HCT116 (cell line): Measurements from ENCODE around the gene IL21. TPM values are rescaled to one million over a fixed set of nuclear protein-coding genes. Genes with fewer than 3 reads are reported as not detected.

ENCODE experiments used
- ATAC-seq: fragments of 200-7000 bp; cut with Tn5 transposase; 2 replicates; pipeline ENCODE4 v1.9.1; 2020; ENCODE audit warnings: mild to moderate bottlenecking, moderate library complexity
- BruUV-seq: library from RNA; stranded (reverse); fragments of 400-500 nt; replicated peaks from 2 replicates; lab custom pipeline; 2021; lab: Mats Ljungman, UMichigan
- CTCF ChIA-PET: fragments of 300-600 bp; sonication (Branson Sonifier 250); formaldehyde crosslinking; loops from one replicate; lab custom pipeline; 2021; ENCODE audit warnings: antibody characterized with exemption; lab: Charles Lee
- POLR2A ChIA-PET: fragments of 300-600, 350-600 bp; sonication (Branson Sonifier 250); formaldehyde crosslinking; loops from one replicate; lab custom pipeline; 2021; ENCODE audit warnings: antibody characterized with exemption; lab: Charles Lee
- RAD21 ChIA-PET, 2 experiments: fragments of 300-600 bp; sonication (Branson Sonifier 250); formaldehyde crosslinking; loops; one replicate each; lab custom pipeline; 2023; ENCODE audit warnings: low total read pairs in 2 of 2; ENCODE audit not compliant: uncharacterized antibody in 2 of 2, unreplicated experiment in 2 of 2, low non-redundant PET in 1 of 2; lab: Charles Lee
- DNase-seq: peaks from one replicate; pipeline ENCODE4 v3.0.0-alpha.2; 2010; ENCODE audit warnings: low read depth, low spot score
- H2AFZ ChIP-seq: fragments of 200-600 bp; shearing (Covaris generic), sonication (generic); 2 replicates; pipeline ENCODE4 v1.6.1; 2017; ENCODE audit warnings: low read depth, mixed run types, mixed read lengths, antibody characterized with exemption, low read length; ENCODE audit not compliant: poor library complexity, severe bottlenecking
- H3K27ac ChIP-seq: 2 replicates; pipeline ENCODE4 v1.5.1; 2012; ENCODE audit warnings: low read depth, low read length
- H3K27me3 ChIP-seq: fragments of 200-600 bp; sonication (generic); 2 replicates; pipeline ENCODE4 v1.6.1; 2016; ENCODE audit warnings: mixed run types, low read length, mixed read lengths; ENCODE audit not compliant: insufficient read depth
- H3K36me3 ChIP-seq, 2 experiments: fragments of 200-500 bp in 1 of 2; fragments of 200-600 bp in 1 of 2; sonication (Bioruptor generic) in 1 of 2; sonication (generic) in 1 of 2; 2 replicates each; pipeline versions ENCODE4 v1.5.1 to v1.6.1; 2014 to 2016; ENCODE audit warnings: low read length in 2 of 2, inconsistent platforms in 1 of 2, mixed read lengths in 1 of 2, mixed run types in 1 of 2; ENCODE audit not compliant: insufficient read depth in 2 of 2, control insufficient read depth in 1 of 2
- H3K4me1 ChIP-seq, 2 experiments: fragments of 200-600 bp in 1 of 2; sonication (generic) in 1 of 2; 2 replicates each; pipeline versions ENCODE4 v1.5.1 to v1.6.1; 2012 to 2017; ENCODE audit warnings: low read length in 2 of 2, inconsistent platforms in 1 of 2, mild to moderate bottlenecking in 1 of 2, mixed read lengths in 1 of 2, mixed run types in 1 of 2, moderate library complexity in 1 of 2; ENCODE audit not compliant: insufficient read depth in 2 of 2, control insufficient read depth in 1 of 2
- H3K4me2 ChIP-seq: fragments of 200-600 bp; sonication (generic); 2 replicates; pipeline ENCODE4 v1.6.1; 2017; ENCODE audit warnings: mixed run types, low read length, mixed read lengths
- H3K4me3 ChIP-seq, 2 experiments: fragments of 200-600 bp in 1 of 2; sonication (generic) in 1 of 2; replicated peaks in 1 of 2; 2 replicates each; pipeline ENCODE4 v1.5.1; 2011 to 2016; ENCODE audit warnings: low read length in 2 of 2, control low read depth in 1 of 2, low read depth in 1 of 2, mild to moderate bottlenecking in 1 of 2, mixed read lengths in 1 of 2, mixed run types in 1 of 2
- H3K79me2 ChIP-seq: fragments of 200-600 bp; sonication (generic); 2 replicates; pipeline ENCODE4 v1.6.1; 2017; ENCODE audit warnings: mild to moderate bottlenecking, mixed run types, low read length, moderate library complexity, mixed read lengths; ENCODE audit not compliant: insufficient read depth
- H3K9ac ChIP-seq: fragments of 200-600 bp; sonication (generic); 2 replicates; pipeline ENCODE4 v1.6.1; 2016; ENCODE audit warnings: low read length, mixed read lengths
- H3K9me2 ChIP-seq: fragments of 200-600 bp; sonication (generic), shearing (Covaris generic); 2 replicates; pipeline ENCODE4 v1.6.1; 2017; ENCODE audit warnings: mixed run types, mild to moderate bottlenecking, moderate library complexity; ENCODE audit not compliant: insufficient read depth
- H3K9me3 ChIP-seq, 2 experiments: fragments of 200-500 bp in 1 of 2; fragments of 200-600 bp in 1 of 2; sonication (Bioruptor generic) in 1 of 2; sonication (generic) in 1 of 2; 2 replicates each; pipeline ENCODE4 v1.6.1; 2014 to 2017; ENCODE audit warnings: low read length in 2 of 2, mixed read lengths in 2 of 2, inconsistent platforms in 1 of 2, low read depth in 1 of 2, mild to moderate bottlenecking in 1 of 2, mixed run types in 1 of 2, moderate library complexity in 1 of 2; ENCODE audit not compliant: control insufficient read depth in 1 of 2, insufficient read depth in 1 of 2
- H4K20me1 ChIP-seq: fragments of 200-600 bp; sonication (generic), shearing (Covaris generic); 2 replicates; pipeline ENCODE4 v1.6.1; 2017; ENCODE audit warnings: mixed run types, mild to moderate bottlenecking, moderate library complexity; ENCODE audit not compliant: insufficient read depth
- CBX3 ChIP-seq: IDR thresholded peaks from 2 replicates; pipeline ENCODE4 v1.6.1; 2012; ENCODE audit warnings: low read depth
- CEBPB ChIP-seq: IDR thresholded peaks from 2 replicates; pipeline ENCODE4 v1.6.1; 2012; ENCODE audit warnings: low read depth
- CTCF ChIP-seq, 3 experiments: fragments of 200-600 bp in 1 of 3; sonication (generic) in 1 of 3; IDR thresholded peaks in 2 of 3; conservative IDR thresholded peaks in 1 of 3; 2 replicates each; pipeline ENCODE4 v1.5.1; 2012 to 2017; ENCODE audit warnings: low read depth in 2 of 3, low read length in 2 of 3, antibody characterized with exemption in 1 of 3, borderline replicate concordance in 1 of 3, control low read depth in 1 of 3, mild to moderate bottlenecking in 1 of 3, mixed read lengths in 1 of 3, mixed run types in 1 of 3, moderate library complexity in 1 of 3; ENCODE audit not compliant: insufficient read depth in 1 of 3
- EGR1 ChIP-seq: IDR thresholded peaks from 2 replicates; pipeline ENCODE4 v1.6.1; 2012; ENCODE audit warnings: low read depth
- ELF1 ChIP-seq: IDR thresholded peaks from 2 replicates; pipeline ENCODE4 v1.6.1; 2012; ENCODE audit warnings: low read depth, borderline replicate concordance
- EZH2phosphoT487 ChIP-seq: fragments of 200-600 bp; IDR thresholded peaks from 2 replicates; pipeline ENCODE4 v1.6.1; 2018; ENCODE audit warnings: antibody characterized with exemption, borderline replicate concordance
- JUND ChIP-seq: IDR thresholded peaks from 2 replicates; pipeline ENCODE4 v1.6.1; 2012
- POLR2A ChIP-seq: IDR thresholded peaks from 2 replicates; pipeline ENCODE4 v1.7.0; 2011; ENCODE audit warnings: borderline replicate concordance; ENCODE audit not compliant: insufficient read depth, insufficient read length; ENCODE audit errors: extremely low read depth
- POLR2AphosphoS5 ChIP-seq: IDR thresholded peaks from 2 replicates; pipeline ENCODE4 v1.6.1; 2011; ENCODE audit warnings: mild to moderate bottlenecking, low read depth, low read length, moderate library complexity
- SIN3A ChIP-seq: IDR thresholded peaks from 2 replicates; pipeline ENCODE4 v1.6.1; 2012; ENCODE audit warnings: low read depth
- SRF ChIP-seq: IDR thresholded peaks from 2 replicates; pipeline ENCODE4 v1.6.1; 2012; ENCODE audit warnings: low read depth
- TCF7L2 ChIP-seq: IDR thresholded peaks from 2 replicates; pipeline ENCODE4 v1.7.0; 2011; ENCODE audit warnings: borderline replicate concordance, inconsistent platforms; ENCODE audit not compliant: insufficient read depth, insufficient read length; ENCODE audit errors: extremely low read depth
- YY1 ChIP-seq: IDR thresholded peaks from 2 replicates; pipeline ENCODE4 v1.6.1; 2011; ENCODE audit warnings: low read length, low read depth, moderate library complexity, mild to moderate bottlenecking; ENCODE audit not compliant: insufficient replicate concordance; ENCODE audit errors: extremely low read depth
- ZFX ChIP-seq: fragments of 450-650 bp; IDR thresholded peaks from 2 replicates; pipeline ENCODE4 v1.6.1; 2017
- ZNF274 ChIP-seq: fragments of 200-500 bp; sonication (Bioruptor generic); IDR thresholded peaks from 2 replicates; pipeline ENCODE4 v1.6.1; 2014; ENCODE audit warnings: mild to moderate bottlenecking, low read depth, low read length, inconsistent platforms
- intact Hi-C: fragments of 100-400 bp; cut with micrococcal nuclease; formaldehyde crosslinking; loops from 2 replicates; pipeline ENCODE4 v1.10.0; 2022
- total RNA-seq: library from RNA; stranded (reverse); gene quantifications from one replicate; pipeline ENCODE4 v1.2.1, GENCODE V29; 2021; ENCODE audit not compliant: unreplicated experiment
- TF ChIP-seq, protein P1 (sequence below): IDR thresholded peaks from 2 replicates; pipeline ENCODE4 v1.6.1; 2012
- TF ChIP-seq, protein P2 (sequence below): IDR thresholded peaks from 2 replicates; pipeline ENCODE4 v1.6.1; 2012; ENCODE audit warnings: low read depth
- TF ChIP-seq, protein P3 (sequence below): IDR thresholded peaks from 2 replicates; pipeline ENCODE4 v1.6.1; 2011; ENCODE audit warnings: mild to moderate bottlenecking, low read length, moderate library complexity; ENCODE audit not compliant: insufficient replicate concordance; ENCODE audit errors: extremely low read depth

The IL21 gene
- total RNA-seq, 1 experiment from 2014 or later, result 0.12 TPM

DNA sequence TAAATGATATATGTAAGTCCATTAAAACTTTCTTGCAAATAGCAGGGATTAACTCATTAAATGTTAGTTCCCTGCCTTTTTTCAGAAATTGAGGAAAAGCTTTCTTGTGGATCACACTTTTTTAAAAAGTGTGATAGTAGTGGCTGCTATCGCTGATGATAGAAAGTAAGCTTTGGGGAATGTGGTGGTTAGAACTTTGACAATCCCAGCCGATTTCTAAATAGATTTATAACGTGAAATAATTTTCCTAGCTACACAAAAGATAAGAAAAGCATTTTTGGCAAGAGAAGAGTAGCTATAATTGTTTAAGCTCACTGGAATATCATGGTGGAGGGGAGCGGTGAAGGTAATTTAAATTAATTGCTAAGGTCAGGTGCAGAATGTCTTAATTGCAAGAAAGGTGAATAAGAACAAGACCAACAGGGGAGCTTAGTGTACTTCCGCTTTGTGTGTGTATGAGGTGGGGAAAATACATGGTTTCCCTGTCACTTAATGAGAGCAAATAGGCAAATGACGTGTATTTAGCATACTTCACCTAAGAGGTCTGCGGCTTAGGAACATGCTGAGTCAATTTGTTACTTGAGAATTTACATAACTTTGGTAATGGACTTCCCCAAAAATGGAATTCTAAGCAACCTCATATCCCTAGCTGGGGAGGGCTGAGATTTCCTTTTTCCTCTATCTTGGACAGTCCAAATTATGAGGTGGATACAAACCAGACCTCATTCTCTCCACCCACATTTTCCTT, 11.7 kb upstream of the IL21 start:
- no peaks in the 10 kb centered on the region for H3K36me3 ChIP-seq
- no peaks in the 10 kb centered on the region for H3K4me1 ChIP-seq
- no peaks in the 10 kb centered on the region for H4K20me1 ChIP-seq
- H3K9me2 ChIP-seq, result no peaks in the 10 kb centered on the region
- no peak overlapping the region for H2AFZ ChIP-seq
- H3K9ac ChIP-seq, result no peak overlapping the region
- ATAC-seq (no peak), DNase-seq (no peak)
- H3K4me3 ChIP-seq, result no peak overlapping the region
- intact Hi-C loops, result no loop called here
- H3K27me3 ChIP-seq, result no peaks in the 10 kb centered on the region
- H3K27ac ChIP-seq, result no peak overlapping the region
- no peak overlapping the region for H3K4me2 ChIP-seq
- ChIA-PET RAD21 (no interaction called here), CTCF (no interaction called here), POLR2A (no interaction called here)
- TF ChIP-seq, protein P1, sequence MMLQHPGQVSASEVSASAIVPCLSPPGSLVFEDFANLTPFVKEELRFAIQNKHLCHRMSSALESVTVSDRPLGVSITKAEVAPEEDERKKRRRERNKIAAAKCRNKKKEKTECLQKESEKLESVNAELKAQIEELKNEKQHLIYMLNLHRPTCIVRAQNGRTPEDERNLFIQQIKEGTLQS, result no peak
- TF ChIP-seq CTCF (IDR thresholded peaks at IDR 0.05 in 2 of 3, conservative IDR thresholded peaks at IDR 0.05 in 1 of 3; ENCODE audit: borderline replicate concordance in 1 of 3, insufficient read depth in 1 of 3, low read depth in 2 of 3, low read length in 2 of 3), result no peak
- TF ChIP-seq CBX3, result no peak
- TF ChIP-seq, protein P2, sequence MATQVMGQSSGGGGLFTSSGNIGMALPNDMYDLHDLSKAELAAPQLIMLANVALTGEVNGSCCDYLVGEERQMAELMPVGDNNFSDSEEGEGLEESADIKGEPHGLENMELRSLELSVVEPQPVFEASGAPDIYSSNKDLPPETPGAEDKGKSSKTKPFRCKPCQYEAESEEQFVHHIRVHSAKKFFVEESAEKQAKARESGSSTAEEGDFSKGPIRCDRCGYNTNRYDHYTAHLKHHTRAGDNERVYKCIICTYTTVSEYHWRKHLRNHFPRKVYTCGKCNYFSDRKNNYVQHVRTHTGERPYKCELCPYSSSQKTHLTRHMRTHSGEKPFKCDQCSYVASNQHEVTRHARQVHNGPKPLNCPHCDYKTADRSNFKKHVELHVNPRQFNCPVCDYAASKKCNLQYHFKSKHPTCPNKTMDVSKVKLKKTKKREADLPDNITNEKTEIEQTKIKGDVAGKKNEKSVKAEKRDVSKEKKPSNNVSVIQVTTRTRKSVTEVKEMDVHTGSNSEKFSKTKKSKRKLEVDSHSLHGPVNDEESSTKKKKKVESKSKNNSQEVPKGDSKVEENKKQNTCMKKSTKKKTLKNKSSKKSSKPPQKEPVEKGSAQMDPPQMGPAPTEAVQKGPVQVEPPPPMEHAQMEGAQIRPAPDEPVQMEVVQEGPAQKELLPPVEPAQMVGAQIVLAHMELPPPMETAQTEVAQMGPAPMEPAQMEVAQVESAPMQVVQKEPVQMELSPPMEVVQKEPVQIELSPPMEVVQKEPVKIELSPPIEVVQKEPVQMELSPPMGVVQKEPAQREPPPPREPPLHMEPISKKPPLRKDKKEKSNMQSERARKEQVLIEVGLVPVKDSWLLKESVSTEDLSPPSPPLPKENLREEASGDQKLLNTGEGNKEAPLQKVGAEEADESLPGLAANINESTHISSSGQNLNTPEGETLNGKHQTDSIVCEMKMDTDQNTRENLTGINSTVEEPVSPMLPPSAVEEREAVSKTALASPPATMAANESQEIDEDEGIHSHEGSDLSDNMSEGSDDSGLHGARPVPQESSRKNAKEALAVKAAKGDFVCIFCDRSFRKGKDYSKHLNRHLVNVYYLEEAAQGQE, result no peak
- TF ChIP-seq EGR1, result no peak
- no peak for TF ChIP-seq TCF7L2
- no peak for TF ChIP-seq POLR2A
- no peak for TF ChIP-seq ZNF274
- no peak for TF ChIP-seq JUND
- TF ChIP-seq SRF, result no peak
- TF ChIP-seq SIN3A, result no peak
- TF ChIP-seq ELF1, result no peak
- TF ChIP-seq, protein P3, sequence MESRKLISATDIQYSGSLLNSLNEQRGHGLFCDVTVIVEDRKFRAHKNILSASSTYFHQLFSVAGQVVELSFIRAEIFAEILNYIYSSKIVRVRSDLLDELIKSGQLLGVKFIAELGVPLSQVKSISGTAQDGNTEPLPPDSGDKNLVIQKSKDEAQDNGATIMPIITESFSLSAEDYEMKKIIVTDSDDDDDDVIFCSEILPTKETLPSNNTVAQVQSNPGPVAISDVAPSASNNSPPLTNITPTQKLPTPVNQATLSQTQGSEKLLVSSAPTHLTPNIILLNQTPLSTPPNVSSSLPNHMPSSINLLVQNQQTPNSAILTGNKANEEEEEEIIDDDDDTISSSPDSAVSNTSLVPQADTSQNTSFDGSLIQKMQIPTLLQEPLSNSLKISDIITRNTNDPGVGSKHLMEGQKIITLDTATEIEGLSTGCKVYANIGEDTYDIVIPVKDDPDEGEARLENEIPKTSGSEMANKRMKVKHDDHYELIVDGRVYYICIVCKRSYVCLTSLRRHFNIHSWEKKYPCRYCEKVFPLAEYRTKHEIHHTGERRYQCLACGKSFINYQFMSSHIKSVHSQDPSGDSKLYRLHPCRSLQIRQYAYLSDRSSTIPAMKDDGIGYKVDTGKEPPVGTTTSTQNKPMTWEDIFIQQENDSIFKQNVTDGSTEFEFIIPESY, result no peak
- no peak for TF ChIP-seq POLR2AphosphoS5
- no peak for TF ChIP-seq EZH2phosphoT487
- TF ChIP-seq CEBPB, result no peak
- TF ChIP-seq ZFX, result no peak
- no peak for TF ChIP-seq YY1
- H3K79me2 ChIP-seq, result no peaks in the 10 kb centered on the region
- BruUV-seq, result no TSS peak
- H3K9me3 ChIP-seq, result no peaks in the 10 kb centered on the region
